NAMALWA (cell line): ENCODE measurements around the gene NMNAT2.
A peak's percentile ranks its signal among the peaks of the same experiment; 100 is the strongest.
"Not testable (repeated sequence)": the region's sequence is repeated elsewhere in the genome, so short reads cannot be mapped to it uniquely, and the experiment has no call there.

Experiments used
- DNase-seq: peaks from one replicate; pipeline ENCODE4 v3.0.0-alpha.2; 2015; ENCODE audit warnings: low spot score

Gene NMNAT2

DNA sequence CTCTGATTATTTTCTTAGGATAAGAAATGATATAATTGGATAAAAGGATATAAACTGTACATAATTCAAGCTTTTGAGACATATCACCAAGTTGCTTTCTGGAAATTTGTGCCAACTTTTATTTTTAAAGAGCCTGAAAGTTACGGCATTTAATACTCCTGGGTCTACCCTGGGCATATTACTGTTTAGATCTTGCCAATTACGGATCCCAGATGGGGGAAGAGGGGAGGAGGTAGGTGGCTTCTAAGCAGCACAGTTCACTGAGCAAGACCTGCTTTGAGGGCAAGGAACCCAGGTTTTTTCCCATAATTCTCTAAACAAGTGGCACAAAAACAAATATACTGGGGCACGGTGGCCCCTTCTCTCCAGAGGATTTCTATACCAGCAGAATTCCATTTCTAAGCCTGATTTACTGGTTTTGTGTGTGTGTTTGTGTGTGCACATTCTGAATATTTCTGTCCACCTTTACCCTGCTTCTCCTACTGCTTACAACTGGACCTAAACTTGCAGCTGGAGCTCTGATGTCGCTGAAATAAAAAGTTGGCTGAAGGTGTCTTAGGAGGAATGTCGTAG is 155.5 kb downstream of the NMNAT2 start:
- no peak for DNase-seq

DNA sequence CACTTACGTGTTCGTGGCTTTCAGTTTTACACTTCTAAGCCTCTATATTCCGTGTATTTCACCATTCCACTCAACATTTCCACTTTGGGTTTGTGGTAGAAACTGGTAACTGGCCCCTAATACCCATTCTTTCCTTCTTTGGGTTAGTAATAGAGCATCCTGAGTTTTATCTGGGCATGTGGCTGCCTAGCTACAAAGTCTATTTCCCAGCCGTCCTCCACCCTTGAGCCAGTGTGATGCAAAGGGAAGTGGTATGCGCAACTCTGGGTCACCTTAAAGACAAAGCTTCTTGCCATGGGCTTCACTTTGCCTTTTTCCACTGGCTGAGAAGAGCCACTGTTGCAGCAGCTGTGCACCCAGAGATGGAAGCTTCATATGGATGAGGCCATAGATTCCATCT is 158.3 kb downstream of the NMNAT2 start:
- DNase-seq = no peak

- no peak for DNase-seq
These were observed 163.1 kb downstream of the NMNAT2 start for GRCh38 chr1:183255073-183255472.

- DNase-seq = no peak
These were observed 166.2 kb downstream of the NMNAT2 start for GRCh38 chr1:183251959-183252450.

DNA sequence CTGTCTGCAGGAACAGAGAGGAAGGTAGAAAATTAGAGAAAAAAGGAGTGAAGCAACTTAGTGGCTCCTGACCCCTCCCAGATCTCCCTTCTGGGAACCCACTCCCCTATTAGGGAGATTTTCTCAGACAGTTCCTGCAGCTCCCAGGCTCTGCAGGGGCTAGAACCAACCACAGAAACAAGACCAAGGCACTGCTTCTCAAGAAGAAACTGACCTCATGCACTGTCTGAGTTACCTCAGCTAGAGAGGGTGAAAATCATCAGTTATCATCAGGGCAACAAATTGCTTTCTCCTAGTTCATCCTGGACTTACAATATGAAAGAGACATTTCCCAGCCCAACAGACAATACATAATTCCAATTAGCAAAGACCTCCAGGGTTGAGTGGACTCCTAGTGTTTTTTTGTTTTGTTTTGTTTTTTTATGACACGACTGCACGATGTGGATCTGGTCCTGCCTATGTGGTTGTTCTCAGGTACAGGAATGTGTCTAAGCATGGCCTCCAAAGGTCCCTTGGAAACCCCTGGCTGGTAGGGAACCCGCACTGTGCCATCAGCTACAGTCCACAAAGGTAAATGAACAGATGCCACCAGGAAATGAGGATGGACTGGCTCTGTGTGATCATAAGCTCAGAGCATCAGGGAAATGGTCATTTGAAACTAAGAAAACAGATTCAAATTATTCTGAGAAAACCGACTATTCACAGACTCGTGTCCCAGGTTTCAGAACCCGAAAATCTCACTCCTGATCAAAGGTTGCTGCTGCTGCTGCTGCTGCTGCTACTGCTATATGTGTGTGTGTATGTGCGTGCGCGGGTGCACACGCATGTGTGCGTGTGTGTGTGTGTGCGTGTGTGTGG is 166.8 kb downstream of the NMNAT2 start:
- no peak for DNase-seq

DNA sequence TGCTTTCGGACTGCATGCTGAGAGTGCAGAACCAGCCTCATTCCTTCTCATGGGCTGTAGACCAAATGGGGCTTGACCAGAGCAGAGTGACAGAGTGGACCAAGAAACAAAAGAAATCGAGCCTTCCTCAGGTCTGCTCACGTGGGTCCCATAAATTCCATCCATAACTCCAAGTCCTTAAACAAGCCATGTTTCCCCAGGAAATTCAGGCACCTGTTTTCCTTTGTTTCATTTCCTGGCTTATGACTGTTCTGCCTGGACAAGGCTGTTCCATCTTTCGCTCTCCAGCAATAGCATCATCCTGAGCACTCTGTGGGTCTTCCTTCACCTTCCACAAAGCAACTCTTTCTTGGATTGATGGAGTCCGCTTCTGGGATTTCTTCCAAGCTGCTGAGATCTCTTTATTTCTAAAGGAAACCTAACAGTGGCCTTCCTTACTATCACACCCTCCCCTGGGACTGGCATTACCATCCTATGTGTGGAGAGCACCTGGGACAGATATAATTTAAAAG is 168.2 kb downstream of the NMNAT2 start:
- no peak for DNase-seq

DNA sequence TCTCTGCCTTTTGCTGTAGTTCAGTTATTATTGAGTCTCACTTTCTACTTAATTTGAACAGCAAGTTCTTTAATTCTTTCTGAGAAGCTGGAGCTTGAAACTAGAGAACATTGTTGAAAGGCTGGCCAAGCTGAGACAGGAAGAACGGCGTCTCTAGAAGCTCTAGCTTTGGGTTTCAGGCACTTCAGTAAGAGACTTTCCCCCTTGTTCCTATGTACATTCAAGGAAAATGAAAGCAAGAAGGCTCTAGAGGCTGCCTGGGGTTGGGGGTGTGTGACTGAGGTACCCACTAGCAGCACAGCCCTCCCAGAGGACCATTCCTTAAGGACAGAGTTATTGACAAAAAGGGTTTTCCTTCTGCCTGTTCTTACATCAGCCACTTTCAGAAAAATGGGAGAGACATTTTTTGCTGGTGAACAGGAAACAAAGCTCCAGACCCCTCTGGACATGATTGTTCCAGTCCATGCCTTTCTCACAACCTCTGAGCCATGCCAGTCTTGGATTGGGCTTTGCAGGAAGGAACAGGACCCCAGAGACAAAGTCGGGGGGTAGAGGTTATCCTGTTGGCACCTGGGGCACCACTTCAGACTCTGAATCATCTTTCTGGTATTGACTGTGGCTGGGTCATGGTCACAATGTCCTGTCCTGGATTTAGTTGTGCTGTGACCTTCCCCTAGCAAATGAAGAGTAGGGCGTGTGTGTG is 169.0 kb downstream of the NMNAT2 start:
- no peak for DNase-seq

GRCh38 chr1:183247931-183248330 is 170.2 kb downstream of the NMNAT2 start:
- DNase-seq = no peak

GRCh38 chr1:183247484-183247883 is 170.7 kb downstream of the NMNAT2 start:
- no peak for DNase-seq

GRCh38 chr1:183247066-183247465 is 171.1 kb downstream of the NMNAT2 start:
- DNase-seq = no peak

DNA sequence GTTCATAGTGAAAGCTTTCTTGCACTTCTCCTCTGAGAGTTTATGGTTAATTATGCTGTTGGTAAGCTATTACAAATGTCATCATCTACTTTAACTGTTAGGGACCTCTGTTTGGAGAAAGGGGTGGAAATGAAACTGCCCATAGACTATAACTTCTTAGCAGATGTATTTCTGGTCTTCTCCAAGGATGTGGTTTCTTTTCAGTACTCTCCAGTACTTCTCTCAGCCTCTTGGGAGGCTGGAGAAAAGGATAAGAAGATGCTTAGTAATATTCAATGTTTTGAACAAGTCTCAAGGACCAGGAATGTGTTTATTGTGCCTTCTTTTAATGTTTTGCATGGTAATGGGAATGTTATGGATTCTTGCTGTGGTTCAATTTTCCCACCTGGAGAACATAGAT is 171.7 kb downstream of the NMNAT2 start:
- DNase-seq = no peak

DNA sequence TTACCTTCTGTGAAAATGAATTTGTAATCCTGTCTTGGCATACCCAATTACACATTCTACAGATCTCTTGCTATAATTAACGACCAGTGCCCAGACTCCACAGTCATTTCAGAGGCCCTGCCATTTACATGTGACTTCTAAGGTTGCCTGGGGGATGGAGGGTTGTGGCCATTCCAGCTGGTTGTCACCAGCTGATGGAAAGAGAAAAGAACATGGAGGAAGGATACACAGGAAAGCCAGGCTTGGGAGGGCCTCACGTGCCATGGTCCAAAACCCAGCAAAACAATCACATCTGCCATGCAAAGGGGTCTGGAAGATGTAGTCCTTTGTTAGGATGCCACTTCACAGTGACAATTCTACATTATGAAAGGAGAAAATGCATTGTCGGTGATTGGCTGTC is 172.8 kb downstream of the NMNAT2 start:
- DNase-seq = no peak

GRCh38 chr1:183244466-183244865 is 173.7 kb downstream of the NMNAT2 start:
- DNase-seq = no peak

- DNase-seq = no peak
These were observed 174.8 kb downstream of the NMNAT2 start for GRCh38 chr1:183243161-183244050.

- no peak for DNase-seq
These were observed 175.6 kb downstream of the NMNAT2 start for GRCh38 chr1:183242556-183242955.

DNA sequence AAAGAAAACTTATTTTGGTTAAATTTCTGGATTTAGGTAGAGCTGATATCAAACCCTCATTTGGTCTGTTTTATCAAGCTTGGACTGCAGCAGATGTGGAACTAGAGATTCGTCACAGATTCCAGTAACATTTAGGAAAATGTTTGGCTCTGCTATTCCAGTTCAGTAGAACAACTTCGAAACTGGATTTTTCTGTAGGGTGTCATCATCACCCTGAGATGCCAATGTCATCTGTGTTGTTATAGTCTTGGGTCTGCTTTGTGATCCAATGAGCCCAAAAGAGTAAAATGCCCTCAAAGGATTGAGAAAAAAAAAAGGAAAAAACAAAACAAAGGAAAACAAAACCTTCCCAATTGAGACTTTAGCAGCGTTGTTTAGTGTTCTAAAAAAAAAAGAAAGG is 176.7 kb downstream of the NMNAT2 start:
- no peak for DNase-seq

DNA sequence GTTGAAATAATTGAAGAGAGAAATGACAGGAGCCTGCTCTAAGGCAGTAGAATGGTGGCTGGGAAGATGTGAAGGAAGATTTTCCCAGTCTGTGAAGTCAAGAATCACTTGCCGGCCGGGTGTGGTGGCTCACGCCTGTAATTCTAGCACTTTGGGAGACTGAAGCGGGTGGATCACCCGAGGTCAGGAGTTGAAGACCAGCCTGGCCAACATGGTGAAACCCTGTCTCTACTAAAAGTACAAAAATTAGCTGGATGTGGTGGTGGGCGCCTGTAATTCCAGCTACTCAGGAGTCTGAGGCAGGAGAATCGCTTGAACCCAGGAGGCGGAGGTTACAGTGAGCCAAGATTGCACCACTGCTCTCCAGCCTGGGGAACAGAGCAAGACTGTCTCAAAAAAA is 177.3 kb downstream of the NMNAT2 start:
- DNase-seq = not testable (repeated sequence)

- DNase-seq = no peak
These were observed 177.7 kb downstream of the NMNAT2 start for GRCh38 chr1:183240526-183240825.

DNA sequence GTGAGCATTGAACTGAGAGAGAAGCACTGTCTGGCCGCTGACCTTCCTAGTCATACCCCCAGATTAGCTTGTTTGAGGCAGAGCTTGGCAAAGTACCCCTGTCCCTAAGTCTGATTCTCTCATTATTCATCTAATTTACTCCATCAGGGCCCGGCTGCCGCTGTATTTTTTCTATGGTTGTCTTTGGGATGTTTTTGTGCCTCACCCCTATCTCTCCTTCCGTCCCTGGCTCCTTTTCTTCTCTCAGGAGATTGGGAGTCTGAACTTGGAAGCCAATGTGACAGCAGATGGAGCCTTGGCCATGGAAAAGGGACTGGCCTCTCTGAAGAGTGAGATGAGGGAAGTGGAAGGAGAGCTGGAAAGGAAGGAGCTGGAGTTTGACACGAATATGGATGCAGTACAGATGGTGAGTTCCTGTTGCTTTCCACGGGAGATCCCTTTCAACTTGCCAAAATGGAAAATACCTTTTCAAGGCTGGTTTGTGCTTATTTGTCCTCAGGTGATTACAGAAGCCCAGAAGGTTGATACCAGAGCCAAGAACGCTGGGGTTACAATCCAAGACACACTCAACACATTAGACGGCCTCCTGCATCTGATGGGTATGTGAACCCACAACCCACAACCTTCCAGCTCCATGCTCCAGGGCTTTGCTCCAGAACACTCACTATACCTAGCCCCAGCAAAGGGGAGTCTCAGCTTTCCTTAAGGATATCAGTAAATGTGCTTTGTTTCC is 178.2 kb downstream of the NMNAT2 start:
- DNase-seq = no peak

DNA sequence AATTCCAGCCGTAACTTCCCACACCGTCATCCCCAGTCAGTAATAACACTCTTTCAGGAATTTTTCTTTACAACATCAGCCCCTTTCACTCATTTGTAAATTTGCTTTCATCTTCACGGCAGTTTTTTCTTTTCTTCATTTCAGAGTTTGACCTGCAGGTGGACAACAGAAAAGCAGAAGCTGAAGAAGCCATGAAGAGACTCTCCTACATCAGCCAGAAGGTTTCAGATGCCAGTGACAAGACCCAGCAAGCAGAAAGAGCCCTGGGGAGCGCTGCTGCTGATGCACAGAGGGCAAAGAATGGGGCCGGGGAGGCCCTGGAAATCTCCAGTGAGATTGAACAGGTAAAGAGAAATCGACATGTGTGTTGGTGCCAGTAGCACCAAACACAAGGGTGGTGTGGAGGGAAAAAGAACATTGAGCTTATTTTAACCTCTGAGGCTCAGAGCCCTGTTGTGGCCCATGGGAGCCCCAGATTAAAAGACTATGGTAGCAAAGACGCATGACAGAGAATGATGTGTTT is 178.9 kb downstream of the NMNAT2 start:
- DNase-seq = peak; percentile 54

DNA sequence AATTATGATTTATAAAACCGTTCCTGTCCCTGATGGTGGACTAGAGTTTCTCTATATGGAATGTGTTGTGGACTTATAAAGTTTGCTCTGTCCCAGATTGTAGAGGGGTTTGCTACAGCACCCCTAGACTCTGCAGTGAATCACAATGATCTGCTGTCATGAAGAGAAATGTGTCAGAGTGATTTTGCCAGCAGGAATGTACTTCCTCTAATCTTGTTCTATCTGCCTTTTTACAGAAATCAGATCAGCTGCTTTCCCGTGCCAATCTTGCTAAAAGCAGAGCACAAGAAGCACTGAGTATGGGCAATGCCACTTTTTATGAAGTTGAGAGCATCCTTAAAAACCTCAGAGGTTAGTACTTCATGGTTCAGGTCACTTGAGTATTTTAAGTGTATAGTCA is 180.1 kb downstream of the NMNAT2 start:
- no peak for DNase-seq
